GM19463 (cell line): ENCODE data around the gene HDAC3.

Experiments
- ATAC-seq: cut with Tn5 transposase; IDR thresholded peaks from one replicate; pipeline ENCODE4 v1.9.1; 2021; ENCODE audit warnings: mild to moderate bottlenecking, moderate library complexity; ENCODE audit not compliant: unreplicated experiment

Gene HDAC3

GRCh38 chr5:141605523-141606277 lies 30.9 kb downstream of the HDAC3 start:
- ATAC-seq, result peak; percentile 98

- no peak for ATAC-seq
Measured at GRCh38 chr5:141603923-141604717, 32.5 kb downstream of the HDAC3 start.

- no peak for ATAC-seq
Measured at GRCh38 chr5:141602606-141603005, 34.0 kb downstream of the HDAC3 start.

- ATAC-seq, result no peak
Measured at GRCh38 chr5:141598391-141599345, 38.0 kb downstream of the HDAC3 start.

GRCh38 chr5:141597814-141598213 lies 38.8 kb downstream of the HDAC3 start:
- ATAC-seq, result no peak

- ATAC-seq, result no peak
Measured at GRCh38 chr5:141597394-141597793, 39.3 kb downstream of the HDAC3 start.

- ATAC-seq, result no peak
Measured at GRCh38 chr5:141596867-141597266, 39.8 kb downstream of the HDAC3 start.

- no peak for ATAC-seq
Measured at GRCh38 chr5:141590127-141590526, 46.5 kb downstream of the HDAC3 start.

GRCh38 chr5:141586246-141586645 lies 50.4 kb downstream of the HDAC3 start:
- ATAC-seq, result no peak

GRCh38 chr5:141585594-141585993 lies 51.1 kb downstream of the HDAC3 start:
- ATAC-seq, result no peak

- ATAC-seq, result no peak
Measured at GRCh38 chr5:141574122-141574510, 62.5 kb downstream of the HDAC3 start.

- no peak for ATAC-seq
Measured at GRCh38 chr5:141573489-141574121, 63.0 kb downstream of the HDAC3 start.
